ENCODE data around the gene ARMC2.
"Not testable (repeated sequence)": the region's sequence is repeated elsewhere in the genome, so short reads cannot be mapped to it uniquely, and the experiment has no call there.

The ARMC2 gene

GRCh38 chr6:108836061-108836460 is 12.2 kb upstream of the ARMC2 start:
- no peak for DNase-seq

DNA sequence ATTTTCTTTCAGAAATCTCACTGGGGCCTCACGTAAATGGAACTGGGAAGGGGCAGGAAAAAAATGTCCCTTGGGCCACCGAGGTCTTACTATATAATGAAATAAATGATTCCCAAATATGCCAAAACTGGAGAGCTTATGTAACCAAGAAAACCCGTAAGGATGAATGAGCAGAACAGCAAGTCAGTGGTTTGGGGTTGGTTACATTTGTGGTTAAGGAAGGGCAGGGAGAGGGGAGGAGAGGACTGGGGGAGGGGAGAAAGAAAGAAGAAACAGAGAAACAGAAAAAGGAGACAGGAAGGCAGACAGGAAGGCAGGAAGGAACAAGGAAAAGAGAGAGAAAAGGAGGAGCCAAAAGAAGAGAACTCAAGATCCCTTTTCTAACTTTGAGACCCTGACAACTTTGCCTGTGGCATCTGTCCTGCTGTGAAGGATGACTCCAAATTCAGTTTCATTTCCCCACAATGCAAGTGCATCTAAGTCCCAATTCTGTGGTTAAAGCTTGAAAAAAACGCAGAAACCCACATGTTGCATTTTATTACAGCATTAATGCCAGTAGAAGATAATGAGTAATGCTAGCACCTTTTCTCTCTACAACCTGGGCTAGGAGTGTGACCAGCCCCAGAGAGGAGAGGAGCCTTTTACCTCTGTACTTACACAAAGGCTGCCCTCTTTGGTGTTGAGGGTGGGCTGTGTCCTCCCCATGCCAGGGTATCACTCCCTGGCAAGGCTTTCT is 10.8 kb upstream of the ARMC2 start:
- DNase-seq: no peak

GRCh38 chr6:108838101-108838717 is 10.0 kb upstream of the ARMC2 start:
- no peak for DNase-seq

GRCh38 chr6:108839083-108839642 is 9.1 kb upstream of the ARMC2 start:
- DNase-seq: no peak

GRCh38 chr6:108840919-108841318 is 7.3 kb upstream of the ARMC2 start:
- DNase-seq: no peak

DNA sequence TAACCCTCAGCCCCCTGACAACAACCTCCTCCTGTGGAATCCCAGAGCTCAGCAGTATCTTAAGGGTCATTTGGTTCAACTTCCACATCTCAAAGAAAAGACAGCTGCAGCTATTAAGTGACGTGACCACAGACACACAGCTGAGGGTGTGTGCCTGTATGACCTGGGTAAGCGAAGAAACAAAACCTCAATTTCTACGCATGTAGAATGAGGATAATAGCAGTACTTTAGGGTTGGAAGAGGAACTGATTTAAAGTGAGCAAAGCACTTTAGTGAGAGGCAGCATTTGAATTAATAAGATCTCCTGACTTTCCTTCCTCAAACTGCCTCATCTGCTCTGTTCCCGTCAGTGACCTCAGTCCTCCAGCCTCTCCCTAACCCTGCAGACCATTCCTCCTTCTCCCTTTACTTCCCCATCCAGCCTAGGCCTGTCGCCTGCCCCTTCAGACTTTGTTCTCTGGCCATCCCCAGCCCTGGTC is 6.8 kb upstream of the ARMC2 start:
- DNase-seq: no peak

GRCh38 chr6:108844135-108844534 is 4.1 kb upstream of the ARMC2 start:
- DNase-seq: no peak

DNA sequence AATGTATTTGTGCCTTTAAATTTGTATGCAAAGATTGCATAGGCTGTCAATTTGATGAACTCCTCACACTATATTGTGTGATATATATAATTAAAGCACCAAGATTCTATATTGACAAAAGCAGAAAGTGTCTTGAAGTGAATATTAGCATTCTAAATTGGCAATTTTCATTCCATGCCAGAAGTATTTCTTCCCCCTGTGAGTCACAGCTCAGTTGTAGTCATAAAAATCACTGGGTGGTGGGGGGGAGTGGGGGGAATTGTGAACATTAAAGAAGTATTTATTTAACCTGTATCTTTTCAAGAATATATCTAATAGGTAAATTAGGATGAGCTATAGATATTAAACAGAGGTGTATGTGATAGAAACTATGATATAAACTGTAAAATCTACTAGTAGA is 3.1 kb upstream of the ARMC2 start:
- no peak for DNase-seq

GRCh38 chr6:108846101-108846500 is 2.1 kb upstream of the ARMC2 start:
- no peak for DNase-seq

DNA sequence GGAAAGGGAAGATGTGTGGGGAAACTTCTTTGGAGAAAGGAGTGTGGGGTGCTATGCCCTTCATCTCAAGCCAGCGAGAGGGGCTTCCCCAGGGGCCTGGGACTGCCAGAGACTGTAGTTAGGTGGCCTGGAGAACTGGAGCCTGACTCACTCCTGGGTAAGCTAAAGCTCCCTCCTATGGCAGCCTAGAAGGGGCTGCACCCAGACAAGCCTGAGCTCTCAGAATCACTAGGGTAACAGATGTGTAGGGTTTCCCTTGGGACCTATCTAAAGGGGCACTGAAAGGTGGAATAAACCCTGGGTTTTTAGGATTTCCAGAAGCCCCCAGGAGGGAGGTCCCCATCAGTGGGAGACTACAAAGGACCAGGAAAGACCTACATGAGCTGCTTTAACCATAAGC is 1.6 kb upstream of the ARMC2 start:
- DNase-seq: no peak

DNA sequence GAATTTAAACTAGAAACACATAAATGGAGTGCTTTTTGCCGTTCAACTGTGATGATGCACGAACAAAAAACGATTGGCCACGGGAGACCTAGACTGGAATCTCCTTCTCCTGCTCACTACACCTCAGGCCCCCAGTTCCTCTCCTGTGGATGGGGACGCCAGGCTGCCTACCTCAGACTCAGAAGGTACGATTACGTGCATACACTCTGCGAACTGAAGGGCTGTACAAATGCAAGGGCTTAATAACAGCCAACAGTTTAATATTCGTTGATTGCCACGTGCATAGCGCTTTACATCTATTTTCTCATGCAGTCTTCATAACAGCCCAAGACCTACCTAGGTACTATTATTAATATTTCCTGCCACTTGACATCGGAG is 495 bp upstream of the ARMC2 start:
- no peak for DNase-seq

- DNase-seq: no peak
Observed at GRCh38 chr6:108850669-108851465, 2.6 kb downstream of the ARMC2 start.

DNA sequence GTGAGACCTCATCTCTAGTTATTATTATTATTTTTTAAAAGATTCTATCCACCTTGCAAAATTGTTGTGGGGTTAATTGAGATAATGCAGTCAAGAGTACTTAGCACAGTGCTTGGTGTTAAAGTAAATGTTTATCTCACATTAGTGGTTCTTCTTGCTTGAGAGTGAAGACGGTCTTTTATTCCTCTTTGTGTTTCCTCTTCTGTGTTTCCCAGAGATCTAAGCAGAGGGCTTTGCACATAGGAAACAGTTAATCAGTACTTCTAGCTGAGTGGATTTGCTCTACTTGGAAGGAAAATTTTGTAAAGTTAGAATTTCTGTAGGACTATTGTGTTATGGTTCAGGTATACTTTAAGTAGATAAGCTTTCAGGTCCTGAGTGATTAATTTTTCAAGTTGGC is 3.5 kb downstream of the ARMC2 start:
- no peak for DNase-seq

DNA sequence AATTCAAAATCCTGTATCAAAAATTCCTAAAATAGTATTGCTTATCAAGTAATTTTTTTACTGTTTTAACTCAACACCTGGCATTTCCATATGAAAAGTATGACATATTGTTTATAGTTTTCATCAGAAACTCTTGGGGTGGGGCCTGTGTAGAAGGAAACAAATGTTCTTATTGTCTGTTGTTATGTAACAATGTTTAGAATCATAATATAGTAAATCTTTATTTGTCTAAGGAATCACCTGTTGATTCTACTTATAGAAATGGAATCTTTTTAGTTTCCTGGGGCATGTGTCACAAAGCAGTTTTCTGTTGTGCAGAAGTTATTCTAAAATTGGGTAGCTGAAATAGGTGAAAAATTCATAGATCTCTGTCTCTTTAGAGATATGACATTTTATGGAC is 4.9 kb downstream of the ARMC2 start:
- no peak for DNase-seq

DNA sequence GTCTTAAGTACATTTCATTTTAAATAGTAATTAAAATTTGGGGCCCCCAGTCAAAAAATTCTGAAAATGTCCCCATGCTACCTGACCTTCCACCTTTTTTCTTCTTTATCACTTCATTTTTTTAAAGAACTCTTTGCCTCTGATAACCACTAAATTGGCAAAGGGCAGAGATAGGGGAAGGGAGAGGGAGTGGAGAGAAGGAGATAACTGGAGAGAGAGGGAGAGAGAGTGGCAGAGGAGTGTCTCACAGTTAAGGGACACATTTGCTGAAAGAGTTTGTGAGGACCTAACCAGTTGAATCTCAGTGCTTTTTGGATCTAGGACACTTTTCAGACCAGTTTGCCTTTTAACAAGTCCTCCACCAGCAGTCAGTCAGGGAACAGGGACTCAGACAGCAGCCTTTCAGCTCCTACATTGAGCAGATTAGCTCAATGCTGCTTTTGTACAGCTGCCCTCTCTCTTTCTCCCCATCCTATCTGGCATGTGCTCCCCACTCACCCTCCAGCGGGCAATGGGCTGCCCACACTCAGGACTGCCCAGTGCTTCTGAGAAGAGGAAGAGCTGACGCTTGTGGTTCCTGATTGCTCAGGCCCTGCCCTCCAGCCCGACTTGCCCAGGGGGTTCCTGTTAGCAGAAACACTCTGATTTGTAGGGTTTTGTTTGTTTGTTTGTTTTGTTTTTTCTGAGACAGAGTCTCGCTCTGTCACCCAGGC is 14.4 kb downstream of the ARMC2 start:
- no peak for DNase-seq

GRCh38 chr6:108865751-108866286 is 17.6 kb downstream of the ARMC2 start:
- DNase-seq: not testable (repeated sequence)

- no peak for DNase-seq
Observed at GRCh38 chr6:108866798-108867197, 18.6 kb downstream of the ARMC2 start.

GRCh38 chr6:108868647-108869046 is 20.4 kb downstream of the ARMC2 start:
- DNase-seq: no peak

- DNase-seq: no peak
Observed at GRCh38 chr6:108869876-108870275, 21.7 kb downstream of the ARMC2 start.

GRCh38 chr6:108870357-108870756 is 22.1 kb downstream of the ARMC2 start:
- DNase-seq: no peak

GRCh38 chr6:108872141-108872557 is 23.9 kb downstream of the ARMC2 start:
- no peak for DNase-seq

DNA sequence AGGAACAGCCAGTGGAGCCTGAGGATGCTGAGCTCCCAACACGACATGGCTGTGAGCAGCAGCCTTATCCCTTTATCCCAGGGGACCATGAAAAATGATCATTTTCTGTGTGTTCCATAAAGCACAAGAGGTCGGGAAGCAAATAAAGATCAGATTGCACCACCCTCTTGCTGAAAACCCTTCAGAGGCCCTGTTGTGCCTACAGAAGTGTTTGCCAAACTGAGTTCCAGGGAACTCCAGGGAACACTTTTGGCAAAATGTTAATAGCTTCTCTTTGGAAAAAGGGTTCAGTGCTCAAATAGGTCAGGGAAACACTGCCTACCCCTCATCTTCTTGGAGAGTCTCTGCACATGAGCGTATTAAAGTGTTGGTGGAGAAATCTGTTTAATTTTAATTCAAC is 24.4 kb downstream of the ARMC2 start:
- DNase-seq: no peak

DNA sequence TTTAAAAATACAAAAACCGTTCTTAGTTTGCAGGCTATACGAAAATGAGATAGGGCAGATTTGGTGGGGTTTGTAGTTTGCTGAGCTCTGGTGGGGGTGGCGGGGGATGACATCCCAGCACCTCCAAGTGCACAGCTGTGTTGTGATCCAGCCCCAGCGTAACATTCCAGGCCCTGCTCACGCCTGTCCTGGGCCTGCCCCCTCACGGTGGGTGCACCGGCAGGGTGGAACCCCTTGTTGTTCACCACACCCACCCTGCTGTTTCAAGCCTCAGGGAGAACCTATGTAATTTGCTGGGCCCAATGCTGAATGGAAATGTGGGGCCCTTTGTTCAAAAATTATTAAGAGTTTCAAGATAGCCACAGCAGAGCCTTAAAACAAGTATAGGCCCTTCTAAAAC is 25.0 kb downstream of the ARMC2 start:
- DNase-seq: no peak

All from amniotic stem cell (primary cell).